HFF-Myc (cell line): ENCODE measurements around the gene FGF1.

ENCODE experiments used
- DNase-seq: peaks from one replicate; pipeline ENCODE4 v3.0.0-alpha.2; 2011; ENCODE audit warnings: low read depth; ENCODE audit errors: extremely low read depth
- H3K4me3 ChIP-seq: replicated peaks from 2 replicates; pipeline ENCODE4 v1.5.1; 2011; ENCODE audit warnings: low read depth, mild to moderate bottlenecking, control low read depth, low read length
- CTCF ChIP-seq: IDR thresholded peaks from 2 replicates; pipeline ENCODE4 v1.5.1; 2012; ENCODE audit warnings: mild to moderate bottlenecking, low read depth, low read length, control low read depth; ENCODE audit errors: missing control alignments

FGF1 gene

GRCh38 chr5:142685418-142686209 lies at the start of gene FGF1:
FGF1 (minus strand) TSS chr5:142686090; CDS start chr5:142614127, 71,963 bp downstream.
- DNase-seq = no peak
- no peak for TF ChIP-seq CTCF
- no peak within 1 kb of the TSS for H3K4me3 ChIP-seq

- no peak for TF ChIP-seq CTCF
- no peak overlapping the region for H3K4me3 ChIP-seq
- DNase-seq = no peak
These were observed 41.8 kb upstream of the FGF1 start for GRCh38 chr5:142727735-142728047.

GRCh38 chr5:142726188-142726731 lies 40.4 kb upstream of the FGF1 start:
- H3K4me3 ChIP-seq = no peak overlapping the region
- TF ChIP-seq CTCF = no peak
- peak; percentile 77 for DNase-seq

- DNase-seq = no peak
- H3K4me3 ChIP-seq = no peak overlapping the region
- no peak for TF ChIP-seq CTCF
These were observed 39.6 kb upstream of the FGF1 start for GRCh38 chr5:142725231-142726187.

GRCh38 chr5:142724821-142725220 lies 38.9 kb upstream of the FGF1 start:
- no peak for TF ChIP-seq CTCF
- DNase-seq = no peak
- no peak overlapping the region for H3K4me3 ChIP-seq

- no peak for DNase-seq
- no peak overlapping the region for H3K4me3 ChIP-seq
- no peak for TF ChIP-seq CTCF
These were observed 37.0 kb upstream of the FGF1 start for GRCh38 chr5:142722896-142723295.
